Mesodermal cell (in vitro differentiated cells): ENCODE measurements around the gene TMPRSS4.

Source experiments
- H3K27ac ChIP-seq: 2 replicates; pipeline ENCODE4 v1.7.0; 2013; ENCODE audit warnings: mild to moderate bottlenecking, low read depth, low read length, moderate library complexity; ENCODE audit not compliant: severe bottlenecking
- H3K36me3 ChIP-seq: 2 replicates; pipeline ENCODE4 v1.7.1; 2013; ENCODE audit warnings: mild to moderate bottlenecking, low read length, moderate library complexity; ENCODE audit not compliant: control insufficient read depth, insufficient read depth
- H3K4me1 ChIP-seq: one replicate; pipeline ENCODE4 v1.7.1; 2013; ENCODE audit warnings: mild to moderate bottlenecking, low read length; ENCODE audit not compliant: insufficient read depth, control insufficient read depth, poor library complexity, severe bottlenecking
- H3K4me3 ChIP-seq: 2 replicates; pipeline ENCODE4 v1.7.0; 2013; ENCODE audit warnings: low read length, control low read depth, mild to moderate bottlenecking; ENCODE audit not compliant: insufficient read depth, poor library complexity, severe bottlenecking; ENCODE audit errors: extremely low read depth
- H3K9me3 ChIP-seq: 2 replicates; pipeline ENCODE4 v1.7.1; 2013; ENCODE audit warnings: mild to moderate bottlenecking, low read length, moderate library complexity; ENCODE audit not compliant: control insufficient read depth
- WGBS, 2 experiments: methylation state at CpG; one replicate each; pipeline ENCODE4 v1.1.5; 2013; ENCODE audit warnings: missing lambda C conversion rate in 2 of 2; ENCODE audit not compliant: insufficient coverage in 2 of 2; 5-methylcytosine and 5-hydroxymethylcytosine counted together

TMPRSS4 gene

DNA sequence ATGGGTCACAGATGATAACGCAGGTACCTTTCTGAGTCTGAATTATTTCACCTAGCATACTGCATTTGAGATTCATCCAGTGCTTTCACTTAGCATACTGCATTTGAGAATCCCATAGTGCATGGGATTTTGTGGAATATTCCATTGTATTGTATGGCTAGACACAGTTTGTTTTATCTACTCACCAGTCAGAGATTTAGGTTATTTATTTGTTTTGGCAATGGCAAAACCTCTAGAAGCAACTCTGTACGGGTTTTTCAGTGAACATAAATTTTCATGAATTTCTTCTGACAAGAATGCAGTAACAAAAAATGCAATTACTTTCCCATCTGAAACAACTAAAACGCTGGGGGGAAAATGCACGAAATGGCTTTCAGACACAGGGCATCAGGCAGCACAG, 51.4 kb downstream of the TMPRSS4 start:
- Histone ChIP-seq H3K36me3 (no peaks in the 10 kb centered on the region), H3K27ac (no peak overlapping the region), H3K4me1 (no peaks in the 10 kb centered on the region), H3K9me3 (no peaks in the 10 kb centered on the region), H3K4me3 (no peak overlapping the region)
- WGBS, 2 experiments = 89 to 93% methylated on average over 3 to 4 of the region's 4 CpGs

DNA sequence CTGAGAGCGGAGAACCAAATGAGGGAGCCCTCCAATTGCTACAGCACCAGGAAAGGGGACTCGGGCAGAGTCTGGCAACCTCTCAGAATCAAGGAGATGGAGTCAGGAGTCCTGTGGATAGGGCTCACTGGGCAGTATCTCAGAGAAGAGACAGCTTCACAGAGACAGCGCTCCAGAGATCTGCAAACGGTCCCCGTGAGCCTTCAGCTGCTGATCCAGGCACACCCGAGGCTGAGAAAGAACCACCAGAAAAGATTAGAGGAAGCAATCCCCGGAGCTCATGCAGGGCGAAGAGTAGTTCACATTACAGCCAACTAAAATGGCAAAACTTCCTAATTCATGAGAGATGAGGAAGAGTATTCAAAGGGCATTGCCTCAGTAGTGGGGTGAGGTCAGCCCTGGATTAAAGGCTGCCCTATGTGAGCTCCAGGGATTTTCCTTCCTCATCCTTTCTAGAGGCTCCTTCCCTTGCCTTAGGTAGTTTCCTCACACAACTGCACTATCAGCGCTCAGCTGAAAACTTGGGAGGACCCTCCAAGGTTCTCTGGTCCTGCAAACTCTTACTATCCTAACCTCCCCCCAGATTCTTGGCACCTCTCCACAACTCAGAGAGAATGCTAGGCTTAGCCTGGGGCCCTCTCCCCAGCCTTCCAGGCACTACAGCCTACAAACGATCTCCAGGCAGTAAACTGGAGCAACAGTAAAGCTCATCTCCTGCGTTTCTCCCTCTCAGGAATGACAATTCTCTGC, 52.0 kb downstream of the TMPRSS4 start:
- H3K4me3 ChIP-seq = no peak overlapping the region
- no peak overlapping the region for H3K27ac ChIP-seq
- H3K36me3 ChIP-seq = no peaks in the 10 kb centered on the region
- H3K9me3 ChIP-seq = no peaks in the 10 kb centered on the region
- H3K4me1 ChIP-seq = no peaks in the 10 kb centered on the region
- 82 to 90% methylated on average over 8 of the region's 11 CpGs for WGBS, 2 experiments

DNA sequence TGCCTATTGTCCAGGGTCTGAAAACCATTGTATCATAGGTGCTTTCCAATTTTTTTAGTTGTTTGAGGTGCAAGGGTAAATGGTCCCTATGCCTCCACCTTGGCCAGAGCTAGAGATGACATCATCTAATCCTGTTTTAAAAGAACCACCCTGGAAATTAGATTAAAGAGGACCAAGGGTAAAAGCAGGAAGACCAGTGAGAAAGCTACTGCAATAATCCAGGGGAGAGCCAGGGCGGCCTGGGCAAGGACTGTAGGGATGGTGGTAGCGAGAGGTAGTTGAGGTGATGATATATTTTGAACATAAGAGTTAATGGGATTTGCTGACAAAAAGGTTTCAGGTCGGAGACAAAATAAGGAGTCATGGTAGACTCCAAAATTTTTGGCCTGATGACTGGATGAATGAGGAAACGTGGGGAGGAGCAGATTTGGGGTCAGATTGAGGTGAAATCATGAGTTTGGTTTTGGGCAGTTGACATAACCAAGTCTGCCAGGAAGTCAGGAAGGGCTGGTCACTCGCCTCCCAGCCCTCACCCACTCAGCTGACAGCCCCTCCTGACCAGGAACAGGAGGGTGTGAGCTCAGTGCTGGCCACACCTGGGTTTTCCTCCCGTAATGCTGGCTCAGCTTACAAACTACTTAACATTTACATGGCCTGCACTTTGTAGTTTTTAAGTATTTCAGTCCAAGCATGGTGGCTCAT, 52.7 kb downstream of the TMPRSS4 start:
- Histone ChIP-seq H3K27ac (no peak overlapping the region), H3K36me3 (no peaks in the 10 kb centered on the region), H3K4me3 (no peak overlapping the region), H3K9me3 (no peaks in the 10 kb centered on the region), H3K4me1 (no peaks in the 10 kb centered on the region)
- 87 to 90% methylated on average over 5 to 6 of the region's 6 CpGs for WGBS, 2 experiments

DNA sequence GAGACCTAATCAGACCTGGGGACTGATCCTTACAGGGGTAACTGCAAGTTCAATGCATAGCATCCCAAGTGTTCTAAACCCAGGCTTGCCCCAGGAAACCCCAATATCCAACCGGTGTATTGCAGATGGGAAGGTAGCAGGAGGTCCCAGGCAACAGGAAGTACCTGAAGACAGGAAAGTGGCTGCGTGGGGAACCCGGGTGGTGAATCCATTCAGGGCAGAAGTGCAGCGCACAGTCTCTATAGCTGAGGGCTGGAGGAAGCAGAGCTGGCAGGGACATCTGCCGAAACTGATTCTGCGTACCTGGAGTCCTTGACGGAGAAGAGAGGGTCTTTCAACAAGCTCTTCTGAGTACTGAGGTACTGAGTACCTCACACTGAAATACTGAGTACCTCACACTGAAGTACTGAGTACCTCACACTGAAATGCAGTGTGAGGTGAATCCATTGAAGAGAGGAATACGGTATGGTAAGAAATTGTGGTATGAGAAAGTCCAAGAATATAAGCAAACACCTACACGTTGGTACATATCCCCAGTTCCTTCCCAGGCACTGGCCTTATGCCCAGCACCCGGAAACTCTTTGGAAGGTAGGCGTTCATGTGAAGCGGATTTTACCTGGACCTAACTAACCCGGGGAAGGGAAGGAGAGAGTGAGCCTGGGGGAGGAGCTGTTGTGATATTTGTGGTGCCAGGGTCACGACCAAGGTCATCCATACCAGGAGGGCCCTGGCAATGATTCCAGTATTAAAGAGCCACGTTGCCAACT, 55.7 kb downstream of the TMPRSS4 start:
- no peaks in the 10 kb centered on the region for H3K9me3 ChIP-seq
- no peak overlapping the region for H3K27ac ChIP-seq
- H3K4me1 ChIP-seq = no peaks in the 10 kb centered on the region
- H3K36me3 ChIP-seq = no peaks in the 10 kb centered on the region
- no peak overlapping the region for H3K4me3 ChIP-seq
- 87% methylated on average over 10 to 12 of the region's 15 CpGs for WGBS, 2 experiments

DNA sequence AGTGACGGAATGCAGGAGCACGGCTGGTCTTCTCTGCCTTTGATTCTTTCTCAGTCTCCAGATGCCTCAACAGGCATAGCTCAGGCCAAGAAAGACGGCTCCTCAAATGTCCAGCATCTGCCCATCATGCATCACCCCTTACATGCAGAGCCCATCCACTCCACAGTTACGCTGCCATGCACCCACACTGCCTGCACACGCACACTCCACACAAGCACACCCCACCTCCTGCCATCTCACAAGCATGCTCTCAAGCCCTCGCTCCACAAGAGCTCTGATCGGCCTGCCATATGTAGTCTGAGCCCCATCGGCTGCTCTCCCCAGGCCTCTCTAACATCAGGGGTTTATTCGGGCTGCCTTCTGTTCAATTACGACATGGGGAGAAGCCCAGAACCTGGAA, 56.9 kb downstream of the TMPRSS4 start:
- Histone ChIP-seq H3K9me3 (no peaks in the 10 kb centered on the region), H3K36me3 (no peaks in the 10 kb centered on the region), H3K27ac (no peak overlapping the region), H3K4me1 (peaks cover 2% of the 10 kb centered on the region), H3K4me3 (no peak overlapping the region)
- 93 to 94% methylated on average over 7 to 10 of the region's 10 CpGs for WGBS, 2 experiments

DNA sequence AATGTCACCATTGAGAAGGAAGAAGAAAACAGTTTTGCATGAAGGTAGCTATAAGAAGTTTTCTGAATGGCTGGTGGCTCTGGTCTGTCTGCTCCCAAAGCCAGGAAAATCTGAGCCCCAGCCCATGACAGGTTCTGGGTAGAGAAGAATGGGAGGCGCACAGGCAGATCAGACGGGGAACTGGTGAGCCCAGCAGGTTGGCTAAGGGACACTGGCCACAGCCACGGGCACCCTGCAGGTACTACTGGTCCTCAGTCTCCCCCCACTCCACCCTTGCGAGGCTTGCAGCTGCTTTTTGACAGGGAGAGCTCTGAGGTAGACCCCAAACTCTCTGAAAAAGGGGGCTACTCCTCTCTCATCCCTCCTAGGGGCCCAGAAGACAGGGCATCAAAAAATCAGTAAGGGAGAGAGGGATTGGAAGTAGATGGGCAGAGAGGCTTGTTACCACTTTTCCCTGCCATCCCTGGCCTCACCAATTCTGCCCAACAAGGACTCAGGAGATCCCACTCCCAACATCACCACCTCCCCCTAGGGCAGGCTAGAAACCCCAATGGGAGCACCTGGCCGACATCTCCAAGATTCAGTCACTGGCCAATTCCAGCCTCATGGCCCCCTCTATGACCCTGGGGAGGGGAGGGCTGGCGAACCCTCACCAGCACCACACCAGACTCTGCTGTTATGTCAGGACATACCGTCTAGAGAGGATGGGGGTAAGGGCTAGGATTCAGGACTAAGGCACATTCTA, 58.3 kb downstream of the TMPRSS4 start:
- 87 to 100% methylated on average over 3 to 4 of the region's 7 CpGs for WGBS, 2 experiments
- H3K36me3 ChIP-seq = no peaks in the 10 kb centered on the region

DNA sequence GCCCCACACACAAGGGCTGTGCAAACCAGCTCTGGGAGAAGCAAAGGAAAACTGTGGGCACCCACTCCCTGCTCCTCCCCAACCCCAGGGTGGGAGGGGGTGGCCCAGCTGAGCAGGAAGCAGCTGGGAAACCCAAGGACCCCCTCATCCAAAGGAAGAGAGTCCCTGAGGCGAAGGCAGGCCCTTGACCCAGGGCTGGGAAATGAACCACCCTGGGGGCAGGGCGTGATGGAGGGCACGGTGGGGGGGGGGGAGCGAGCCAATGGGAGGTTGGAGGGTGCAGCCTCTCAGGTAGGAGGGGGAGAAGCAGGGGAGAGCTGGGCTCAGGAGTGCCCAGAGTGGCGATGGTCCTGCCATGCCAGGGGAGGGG, 58.9 kb downstream of the TMPRSS4 start:
- no peak overlapping the region for H3K27ac ChIP-seq
- H3K9me3 ChIP-seq = no peaks in the 10 kb centered on the region
- H3K4me1 ChIP-seq = peaks cover 4% of the 10 kb centered on the region
- H3K36me3 ChIP-seq = no peaks in the 10 kb centered on the region
- 60 to 100% methylated on average over 1 of the region's 5 CpGs for WGBS, 2 experiments
- no peak overlapping the region for H3K4me3 ChIP-seq

More for the DNA sequence above, 58.3 kb downstream of the TMPRSS4 start:
- Histone ChIP-seq H3K9me3 (no peaks in the 10 kb centered on the region), H3K4me3 (no peak overlapping the region), H3K4me1 (peaks cover 4% of the 10 kb centered on the region), H3K27ac (no peak overlapping the region)

DNA sequence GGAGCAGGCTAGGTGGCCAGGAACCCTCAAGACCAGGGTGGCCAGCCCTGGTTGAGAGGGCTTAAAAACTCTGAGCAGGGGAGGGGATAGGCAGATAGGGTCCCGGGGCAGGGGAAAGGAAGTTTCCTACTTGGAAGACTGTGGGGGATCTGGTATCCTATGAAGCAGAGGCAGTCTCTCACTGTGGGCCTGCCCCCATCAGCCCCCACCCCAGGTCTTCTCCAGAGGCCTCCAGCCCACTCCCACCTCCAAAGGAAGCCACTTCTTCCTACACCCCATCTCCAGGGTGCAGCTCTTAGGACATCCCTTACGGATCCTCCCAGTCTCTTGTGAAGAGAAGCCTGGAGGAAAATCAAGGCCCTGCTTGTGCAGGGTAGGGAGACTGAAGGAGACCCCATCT, 59.5 kb downstream of the TMPRSS4 start:
- Histone ChIP-seq H3K27ac (no peak overlapping the region), H3K36me3 (no peaks in the 10 kb centered on the region), H3K4me3 (no peak overlapping the region), H3K9me3 (no peaks in the 10 kb centered on the region), H3K4me1 (peaks cover 4% of the 10 kb centered on the region)
- no CpG with 5 or more reads among the region's 2 CpGs for WGBS, 2 experiments

DNA sequence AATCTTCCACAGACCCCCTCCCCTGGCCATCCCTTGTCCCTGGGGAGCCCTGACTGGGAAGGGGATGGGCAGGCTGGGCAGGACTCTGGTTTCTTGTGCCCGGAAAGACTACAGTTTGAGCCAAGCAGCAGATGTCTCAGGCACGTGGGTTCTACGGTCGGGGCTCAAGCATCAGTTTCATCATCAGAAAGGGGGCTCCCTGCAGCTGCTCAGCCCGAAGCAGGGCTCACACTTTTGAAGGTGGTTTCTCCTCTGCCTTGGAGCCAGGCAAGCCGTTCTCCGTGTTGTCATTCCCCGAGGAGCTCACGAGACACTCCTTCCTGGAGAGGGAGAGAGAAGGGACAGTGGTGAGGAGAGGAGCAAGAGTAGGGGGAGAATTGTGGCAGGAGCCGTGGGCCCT, 59.9 kb downstream of the TMPRSS4 start:
- WGBS, 2 experiments = 90 to 95% methylated on average over 7 to 8 of the region's 10 CpGs
- Histone ChIP-seq H3K27ac (no peak overlapping the region), H3K9me3 (no peaks in the 10 kb centered on the region), H3K4me3 (no peak overlapping the region), H3K4me1 (peaks cover 4% of the 10 kb centered on the region), H3K36me3 (no peaks in the 10 kb centered on the region)

DNA sequence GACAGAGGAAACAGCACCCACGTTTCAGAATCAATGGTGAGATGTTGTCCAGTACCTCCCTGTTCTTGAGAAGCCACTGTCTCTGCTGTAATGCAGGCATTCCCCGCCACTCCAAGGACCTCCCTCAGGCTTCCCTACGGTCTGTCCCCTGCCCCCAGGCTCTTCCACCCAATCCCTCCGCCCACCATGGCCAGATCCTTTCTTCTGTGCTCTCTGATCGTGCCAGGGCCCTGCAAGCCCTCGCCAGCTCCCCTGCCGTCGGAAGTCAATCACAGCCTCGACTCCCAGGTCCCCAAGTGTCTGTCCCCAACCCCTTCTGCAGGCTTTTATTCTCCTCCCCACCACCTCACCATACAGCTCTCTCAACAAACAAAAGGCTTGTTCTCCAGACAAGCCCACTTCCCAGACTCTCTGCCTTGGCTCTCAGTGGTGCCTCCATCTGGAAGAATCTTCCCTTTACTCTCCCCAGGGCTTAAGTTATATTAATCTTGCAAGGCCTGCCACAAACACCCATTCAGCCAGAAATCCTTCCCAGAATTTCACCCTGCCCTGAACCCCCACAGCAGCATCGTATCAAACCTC, 62.1 kb downstream of the TMPRSS4 start:
- no peaks in the 10 kb centered on the region for H3K9me3 ChIP-seq
- H3K27ac ChIP-seq = no peak overlapping the region
- H3K4me3 ChIP-seq = no peak overlapping the region
- H3K4me1 ChIP-seq = peaks cover 4% of the 10 kb centered on the region
- no peaks in the 10 kb centered on the region for H3K36me3 ChIP-seq
- 49 to 52% methylated on average over 9 of the region's 10 CpGs for WGBS, 2 experiments
